Parathyroid adenoma (tissue), 2 donors: ENCODE data around the gene LEFTY2.

Experiments used
- H2AFZ ChIP-seq: fragments of 300-600 bp; sonication (generic); one replicate; pipeline ENCODE4 v1.7.0; 2017; ENCODE audit warnings: antibody characterized with exemption, mild to moderate bottlenecking
- H3K27ac ChIP-seq: fragments of 300-600 bp; sonication (generic); one replicate; pipeline ENCODE4 v1.7.0; 2017
- H3K27me3 ChIP-seq: fragments of 300-600 bp; sonication (generic); one replicate; pipeline ENCODE4 v1.7.0; 2017; ENCODE audit warnings: low read length; ENCODE audit not compliant: control insufficient read depth, insufficient read depth
- H3K36me3 ChIP-seq: fragments of 300-600 bp; sonication (generic); one replicate; pipeline ENCODE4 v1.7.0; 2017; ENCODE audit warnings: low read length; ENCODE audit not compliant: control insufficient read depth, insufficient read depth
- H3K4me1 ChIP-seq: fragments of 300-600 bp; sonication (generic); one replicate; pipeline ENCODE4 v1.7.0; 2017; ENCODE audit warnings: control low read depth
- H3K4me2 ChIP-seq: fragments of 300-600 bp; sonication (generic); one replicate; pipeline ENCODE4 v1.7.0; 2017; ENCODE audit warnings: low read length
- H3K4me3 ChIP-seq: fragments of 300-600 bp; sonication (generic); one replicate; pipeline ENCODE4 v1.7.0; 2017; ENCODE audit warnings: low read depth, low read length
- H3K79me2 ChIP-seq: fragments of 300-600 bp; sonication (generic); one replicate; pipeline ENCODE4 v1.7.0; 2017; ENCODE audit warnings: control low read depth
- H3K9ac ChIP-seq: fragments of 300-600 bp; sonication (generic); one replicate; pipeline ENCODE4 v1.7.0; 2017; ENCODE audit warnings: mild to moderate bottlenecking
- H3K9me3 ChIP-seq: fragments of 300-600 bp; sonication (generic); one replicate; pipeline ENCODE4 v1.7.0; 2017; ENCODE audit warnings: low read length; ENCODE audit not compliant: control insufficient read depth
- TF ChIP-seq, protein P1 (sequence below): fragments of 300-600 bp; sonication (generic); IDR thresholded peaks from one replicate; pipeline ENCODE4 v1.7.0; 2017; ENCODE audit warnings: antibody characterized with exemption, mild to moderate bottlenecking
- donor health status: primary hyperparathyroidism.

Gene LEFTY2

DNA sequence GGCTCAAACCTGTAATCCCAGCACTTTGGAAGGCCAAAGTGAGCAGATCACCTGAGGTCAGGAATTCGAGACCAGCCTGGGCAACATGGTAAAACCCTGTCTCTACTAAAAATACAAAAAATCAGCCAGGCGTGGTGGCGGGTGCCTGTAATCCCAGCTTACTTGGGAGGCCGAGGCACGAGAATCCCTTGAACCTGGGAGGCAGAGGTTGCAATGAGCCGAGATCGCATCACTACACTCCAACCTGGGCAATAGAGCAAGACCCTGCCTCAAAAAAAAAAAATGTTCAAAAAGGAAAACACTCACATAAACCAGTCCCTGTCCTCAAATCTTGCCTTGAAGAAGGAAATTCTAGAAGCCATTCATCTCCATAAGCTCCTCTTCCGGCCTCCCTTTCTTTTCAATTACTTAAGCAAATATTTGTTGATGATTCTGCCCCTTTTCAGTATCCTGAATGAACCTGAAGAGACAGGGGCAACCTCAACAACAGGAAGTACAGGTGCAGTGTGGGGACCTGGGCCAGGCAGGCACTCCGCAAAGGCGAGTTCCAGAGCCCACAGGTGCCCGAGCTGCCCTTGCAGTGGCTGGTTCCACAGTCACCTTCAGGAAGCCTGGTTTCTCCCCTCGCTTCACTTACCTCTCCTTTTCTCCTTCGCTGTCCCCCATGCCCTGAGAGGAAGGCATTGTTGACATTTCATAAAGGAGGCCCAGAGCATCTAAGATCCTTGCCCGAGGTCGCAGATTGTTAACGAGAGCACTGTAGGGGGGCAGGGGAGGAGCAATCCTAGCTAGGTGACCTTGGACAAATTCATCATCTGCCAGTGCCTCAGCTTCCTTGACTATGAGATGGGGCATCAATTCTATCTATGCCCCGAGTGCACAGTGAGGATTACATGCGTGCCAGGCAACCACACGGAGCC, 43.2 kb downstream of the LEFTY2 start:
- Histone ChIP-seq H3K9ac (no peak overlapping the region), H2AFZ (no peak overlapping the region), H3K4me2 (no peak overlapping the region), H3K27me3 (no peaks in the 10 kb centered on the region), H3K36me3 (no peaks in the 10 kb centered on the region), H3K4me3 (no peak overlapping the region), H3K4me1 (no peaks in the 10 kb centered on the region), H3K27ac (no peak overlapping the region), H3K79me2 (no peaks in the 10 kb centered on the region), H3K9me3 (no peaks in the 10 kb centered on the region)
- TF ChIP-seq, protein P1, sequence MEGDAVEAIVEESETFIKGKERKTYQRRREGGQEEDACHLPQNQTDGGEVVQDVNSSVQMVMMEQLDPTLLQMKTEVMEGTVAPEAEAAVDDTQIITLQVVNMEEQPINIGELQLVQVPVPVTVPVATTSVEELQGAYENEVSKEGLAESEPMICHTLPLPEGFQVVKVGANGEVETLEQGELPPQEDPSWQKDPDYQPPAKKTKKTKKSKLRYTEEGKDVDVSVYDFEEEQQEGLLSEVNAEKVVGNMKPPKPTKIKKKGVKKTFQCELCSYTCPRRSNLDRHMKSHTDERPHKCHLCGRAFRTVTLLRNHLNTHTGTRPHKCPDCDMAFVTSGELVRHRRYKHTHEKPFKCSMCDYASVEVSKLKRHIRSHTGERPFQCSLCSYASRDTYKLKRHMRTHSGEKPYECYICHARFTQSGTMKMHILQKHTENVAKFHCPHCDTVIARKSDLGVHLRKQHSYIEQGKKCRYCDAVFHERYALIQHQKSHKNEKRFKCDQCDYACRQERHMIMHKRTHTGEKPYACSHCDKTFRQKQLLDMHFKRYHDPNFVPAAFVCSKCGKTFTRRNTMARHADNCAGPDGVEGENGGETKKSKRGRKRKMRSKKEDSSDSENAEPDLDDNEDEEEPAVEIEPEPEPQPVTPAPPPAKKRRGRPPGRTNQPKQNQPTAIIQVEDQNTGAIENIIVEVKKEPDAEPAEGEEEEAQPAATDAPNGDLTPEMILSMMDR: no peak

DNA sequence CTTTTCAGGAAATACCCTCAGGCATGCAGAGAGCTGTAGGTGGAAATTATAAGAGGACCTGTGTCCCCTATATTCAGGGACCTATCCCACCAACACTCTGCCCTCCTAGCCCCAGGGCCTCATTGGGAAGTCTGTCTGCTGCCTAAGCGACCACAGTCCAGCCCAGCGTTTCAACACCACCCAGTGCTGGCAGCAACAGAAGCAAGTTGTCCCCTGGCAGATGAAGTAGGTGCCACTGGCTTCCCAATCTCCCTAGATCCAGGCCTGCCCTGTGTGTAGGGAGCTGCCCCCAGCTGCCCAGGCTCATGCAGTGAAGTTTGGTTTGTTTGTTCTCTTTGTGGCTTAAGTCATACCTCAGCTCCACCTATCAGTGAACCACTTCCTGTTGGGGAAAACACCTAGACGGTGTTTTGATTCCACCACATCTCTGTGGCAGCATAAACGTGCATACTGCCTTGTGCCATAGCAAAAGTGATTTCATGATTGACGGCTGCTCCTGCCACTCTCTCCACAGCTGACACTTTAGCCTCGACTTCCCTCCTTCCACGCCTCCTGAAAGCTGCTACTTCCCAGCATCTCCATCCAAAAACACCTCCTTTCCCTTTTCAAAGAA, 44.0 kb downstream of the LEFTY2 start:
- H3K27me3 ChIP-seq: no peaks in the 10 kb centered on the region
- H3K4me3 ChIP-seq: no peak overlapping the region
- H3K4me1 ChIP-seq: no peaks in the 10 kb centered on the region
- no peak overlapping the region for H2AFZ ChIP-seq
- H3K27ac ChIP-seq: no peak overlapping the region
- no peaks in the 10 kb centered on the region for H3K9me3 ChIP-seq
- no peaks in the 10 kb centered on the region for H3K79me2 ChIP-seq
- no peak overlapping the region for H3K4me2 ChIP-seq
- no peak overlapping the region for H3K9ac ChIP-seq
- TF ChIP-seq, protein P1: no peak
- no peaks in the 10 kb centered on the region for H3K36me3 ChIP-seq

DNA sequence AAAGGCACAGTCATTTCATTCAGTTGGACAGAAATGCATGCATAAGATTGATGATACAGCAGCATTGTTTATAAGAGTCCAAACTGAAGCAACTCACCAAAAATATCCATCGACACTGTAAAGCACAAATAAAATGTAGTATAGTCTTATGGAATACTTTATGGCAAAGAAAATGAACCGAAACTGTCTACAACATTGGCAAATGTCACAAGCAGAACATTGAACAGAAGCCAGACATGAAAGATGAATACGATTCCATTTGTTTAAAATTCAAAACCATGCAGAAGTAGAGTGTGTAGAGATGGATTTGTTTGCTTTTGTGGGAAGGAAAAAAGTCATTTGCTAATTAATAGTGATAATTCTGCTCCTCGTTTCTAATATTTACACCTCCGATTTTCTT, 44.5 kb downstream of the LEFTY2 start:
- H2AFZ ChIP-seq: no peak overlapping the region
- H3K9ac ChIP-seq: no peak overlapping the region
- no peaks in the 10 kb centered on the region for H3K4me1 ChIP-seq
- no peak overlapping the region for H3K27ac ChIP-seq
- no peaks in the 10 kb centered on the region for H3K36me3 ChIP-seq
- H3K4me2 ChIP-seq: no peak overlapping the region
- H3K4me3 ChIP-seq: no peak overlapping the region
- no peaks in the 10 kb centered on the region for H3K9me3 ChIP-seq
- TF ChIP-seq, protein P1: no peak
- H3K79me2 ChIP-seq: no peaks in the 10 kb centered on the region
- no peaks in the 10 kb centered on the region for H3K27me3 ChIP-seq

DNA sequence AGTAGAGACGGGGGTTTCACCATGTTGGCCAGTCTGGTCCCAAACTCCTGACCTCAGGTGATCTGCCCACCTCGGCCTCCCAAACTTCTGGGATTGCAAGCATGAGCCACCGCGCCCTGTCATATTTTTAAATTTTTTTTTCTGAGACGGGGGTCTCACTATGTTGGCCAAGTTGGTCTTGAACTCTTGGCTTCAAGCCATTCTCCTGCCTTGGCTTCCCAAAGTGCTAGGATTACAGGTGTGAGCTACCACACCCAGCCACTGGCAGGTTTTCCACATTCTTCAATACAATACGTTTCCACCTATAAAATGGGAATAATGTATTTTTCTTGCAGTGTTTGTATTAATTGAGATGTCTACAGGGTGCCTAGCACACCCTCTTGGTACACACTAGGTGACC, 48.7 kb downstream of the LEFTY2 start:
- H3K9me3 ChIP-seq: no peaks in the 10 kb centered on the region
- no peak overlapping the region for H3K4me3 ChIP-seq
- TF ChIP-seq, protein P1: no peak
- H3K79me2 ChIP-seq: no peaks in the 10 kb centered on the region
- H3K9ac ChIP-seq: no peak overlapping the region
- no peak overlapping the region for H2AFZ ChIP-seq
- H3K4me1 ChIP-seq: no peaks in the 10 kb centered on the region
- no peak overlapping the region for H3K4me2 ChIP-seq
- no peaks in the 10 kb centered on the region for H3K27me3 ChIP-seq
- no peaks in the 10 kb centered on the region for H3K36me3 ChIP-seq
- no peak overlapping the region for H3K27ac ChIP-seq
